ENCODE measurements around the gene ZNF786. TPM values are rescaled to one million over a fixed set of nuclear protein-coding genes. Genes with fewer than 3 reads are reported as not detected.

ZNF786 gene
- total and polyA plus RNA-seq, 8 donors = 1.3 to 23.5 (median 2.7) TPM

GRCh38 chr7:149130572-149131198, 40.2 kb upstream of the ZNF786 start:
- Histone ChIP-seq H3K27ac (no peak overlapping the region), H3K4me1 (peaks cover 1 to 9% (median 7%) of the 10 kb centered on the region in 4 donors), H3K4me3 (no peak overlapping the region), H3K27me3 (no peaks in the 10 kb centered on the region), H3K36me3 (peaks cover 0 to 38% (median 29%) of the 10 kb centered on the region in 4 donors), H3K9me3 (peaks cover 4 to 12% (median 7%) of the 10 kb centered on the region in 4 donors)
- 95 to 100% (median 96%) methylated on average over 5 of the region's 5 CpGs for WGBS, 5 donors
- intact Hi-C loops (cut with DNase I; ENCODE audit: low total_unique reads) = no loop called here
- no peak for DNase-seq
- TF ChIP-seq EP300 (IDR thresholded peaks at IDR 0.05) (no peak), POLR2A (IDR thresholded peaks at IDR 0.05) (no peak), POLR2AphosphoS5 (IDR thresholded peaks at IDR 0.05) (no peak)

GRCh38 chr7:149126662-149127266, 36.2 kb upstream of the ZNF786 start:
- WGBS, 5 donors = 0 to 1% (median 1%) methylated on average over 22 to 47 of the region's 48 CpGs
- Histone ChIP-seq H3K4me1 (peaks cover 6 to 24% (median 17%) of the 10 kb centered on the region in 4 donors), H3K27me3 (no peaks in the 10 kb centered on the region), H3K9me3 (peaks cover 4 to 12% (median 7%) of the 10 kb centered on the region in 4 donors), H3K4me3 (peak overlapping the region; percentile 86 to 97 (median 93)), H3K36me3 (peaks cover 0 to 24% (median 22%) of the 10 kb centered on the region in 4 donors), H3K27ac (peak overlapping the region; percentile 94 to 97 (median 94))
- intact Hi-C loops (cut with DNase I; ENCODE audit: low total_unique reads) = no loop called here
- peak; percentile 46 to 82 for DNase-seq
- no peak for TF ChIP-seq POLR2AphosphoS5 (IDR thresholded peaks at IDR 0.05)
- TF ChIP-seq EP300 (IDR thresholded peaks at IDR 0.05) = no peak
- TF ChIP-seq POLR2A (IDR thresholded peaks at IDR 0.05) = no peak
- no peak for TF ChIP-seq CTCF (IDR thresholded peaks at IDR 0.05)

GRCh38 chr7:149125863-149126661, 35.5 kb upstream of the ZNF786 start, which contains the start of gene ZNF425:
ZNF425 (minus strand) TSS chr7:149126324; CDS start chr7:149126213, 111 bp downstream.
- TF ChIP-seq POLR2A (IDR thresholded peaks at IDR 0.05) = peak in 2 of 4 donors; percentile 72 to 86
- peak; percentile 92 to 99 (median 96) for TF ChIP-seq POLR2AphosphoS5 (IDR thresholded peaks at IDR 0.05)
- peak in 6 of 7 experiments; percentile 51 to 99 (median 96) for TF ChIP-seq CTCF (IDR thresholded peaks at IDR 0.05)
- no peak for TF ChIP-seq EP300 (IDR thresholded peaks at IDR 0.05)
- WGBS, 5 donors = 0 to 1% (median 0%) methylated on average over 22 to 72 of the region's 72 CpGs
- intact Hi-C loops (cut with DNase I; ENCODE audit: low total_unique reads) = no loop called here

GRCh38 chr7:149125189-149125862, 34.8 kb upstream of the ZNF786 start:
- H3K36me3 ChIP-seq = peaks cover 0 to 10% (median 10%) of the 10 kb centered on the region in 4 donors
- 2 to 6% (median 4%) methylated on average over 12 to 21 of the region's 21 CpGs for whole genome bisulfite sequencing, 5 donors
- peaks cover 0 to 2% (median under 1%) of the 10 kb centered on the region in 4 donors for H3K9me3 ChIP-seq
- H3K4me1 ChIP-seq = peaks cover 6 to 24% (median 17%) of the 10 kb centered on the region in 4 donors
- H3K27ac ChIP-seq = peak overlapping the region; percentile 94 to 97 (median 94)
- H3K27me3 ChIP-seq = no peaks in the 10 kb centered on the region
- DNase-seq = no peak
- intact Hi-C loops (cut with DNase I; ENCODE audit: low total_unique reads) = no loop called here
- TF ChIP-seq EP300 (IDR thresholded peaks at IDR 0.05) = no peak
- TF ChIP-seq CTCF (IDR thresholded peaks at IDR 0.05) = no peak
- no peak for TF ChIP-seq POLR2A (IDR thresholded peaks at IDR 0.05)
- no peak for TF ChIP-seq POLR2AphosphoS5 (IDR thresholded peaks at IDR 0.05)
- H3K4me3 ChIP-seq = peak overlapping the region; percentile 86 to 97 (median 93)

More at GRCh38 chr7:149125863-149126661, 35.5 kb upstream of the ZNF786 start, which contains the start of gene ZNF425:
- Histone ChIP-seq H3K36me3 (peaks cover 0 to 17% (median 17%) of the 10 kb centered on the region in 4 donors), H3K4me1 (peaks cover 6 to 24% (median 17%) of the 10 kb centered on the region in 4 donors), H3K9me3 (peaks cover 4 to 10% (median 6%) of the 10 kb centered on the region in 4 donors), H3K4me3 (peak within 1 kb of the TSS; percentile 86 to 97 (median 93)), H3K27ac (peak within 1 kb of the TSS; percentile 94 to 97 (median 94)), H3K27me3 (no peaks in the 10 kb centered on the region)
- DNase-seq = peak; percentile 94 to 98
